Stimulated activated CD4-positive, alpha-beta T cell treated with anti-CD3 and anti-CD28 coated beads, Interleukin-4, amount 100 ng/mL, for 24 hours (primary cell): ENCODE results near the gene COPZ1.
"Not testable (repeated sequence)": the region's sequence is repeated elsewhere in the genome, so short reads cannot be mapped to it uniquely, and the experiment has no call there.

Source experiments
- DNase-seq: peaks from one replicate; pipeline ENCODE4 v3.0.0-alpha.2; 2020

COPZ1 gene, protein sequence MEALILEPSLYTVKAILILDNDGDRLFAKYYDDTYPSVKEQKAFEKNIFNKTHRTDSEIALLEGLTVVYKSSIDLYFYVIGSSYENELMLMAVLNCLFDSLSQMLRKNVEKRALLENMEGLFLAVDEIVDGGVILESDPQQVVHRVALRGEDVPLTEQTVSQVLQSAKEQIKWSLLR

DNA sequence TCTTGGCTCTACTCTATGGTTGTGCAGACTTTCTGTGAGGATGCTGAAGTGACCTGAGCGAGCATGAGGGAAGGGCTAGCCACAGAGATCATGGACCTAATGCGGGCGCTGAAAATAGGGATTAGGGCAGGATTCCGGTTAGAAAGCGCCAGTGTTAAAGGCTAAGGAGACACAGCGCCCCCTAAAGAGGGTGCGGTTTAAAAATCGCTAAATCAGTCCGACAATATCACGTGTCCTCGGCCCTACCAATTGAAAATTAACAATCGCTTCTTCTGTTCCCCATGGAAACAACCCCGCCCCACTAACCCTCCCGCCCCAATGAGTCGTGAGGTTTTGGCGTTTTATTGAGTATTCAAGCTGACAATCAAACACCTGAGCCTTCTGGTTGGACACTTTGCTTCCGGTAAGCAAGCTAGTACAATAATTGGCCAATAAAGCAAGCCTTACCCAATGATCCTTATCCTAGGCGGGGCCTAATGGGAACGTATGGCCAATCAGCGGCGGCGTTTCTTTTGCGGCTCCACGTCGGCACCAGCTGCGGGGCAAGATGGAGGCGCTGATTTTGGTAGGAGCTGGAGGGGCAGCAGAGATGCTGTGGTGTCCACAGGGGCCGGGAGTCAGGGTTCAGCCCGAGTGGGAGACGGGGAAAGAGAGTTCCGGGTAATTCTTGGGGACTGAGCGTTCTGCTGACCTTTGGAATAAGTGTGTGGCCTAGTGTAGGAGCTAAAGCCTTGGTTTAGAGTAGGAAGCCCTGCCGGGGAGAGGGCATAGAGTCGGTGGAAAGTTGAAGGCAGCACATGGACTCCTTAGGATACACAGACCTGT is at the start of gene COPZ1:
COPZ1 (plus strand) TSS at position 515 of the 825 bp plus-strand sequence; CDS start at position 548, 33 bp downstream.
- peak; percentile 94 for DNase-seq

DNA sequence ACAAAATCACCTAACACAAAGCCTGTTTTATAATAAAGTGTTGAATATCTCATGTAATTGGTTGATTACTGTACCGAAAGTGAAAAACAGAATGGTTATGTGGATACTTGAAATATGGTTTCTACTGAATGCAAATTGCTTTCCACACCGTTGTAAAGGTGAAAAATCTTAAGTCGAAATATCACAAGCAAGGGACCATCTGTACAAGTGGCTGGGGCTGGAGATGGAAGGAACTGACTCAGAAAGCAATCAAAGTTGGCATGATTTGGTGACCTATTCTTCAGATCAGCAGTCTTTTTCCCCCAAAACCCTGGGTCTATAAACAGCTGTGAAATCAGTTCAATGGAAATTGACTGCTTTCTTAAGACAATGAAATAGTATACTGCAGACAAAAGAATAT is 48.6 kb upstream of the COPZ1 start:
- no peak for DNase-seq

DNA sequence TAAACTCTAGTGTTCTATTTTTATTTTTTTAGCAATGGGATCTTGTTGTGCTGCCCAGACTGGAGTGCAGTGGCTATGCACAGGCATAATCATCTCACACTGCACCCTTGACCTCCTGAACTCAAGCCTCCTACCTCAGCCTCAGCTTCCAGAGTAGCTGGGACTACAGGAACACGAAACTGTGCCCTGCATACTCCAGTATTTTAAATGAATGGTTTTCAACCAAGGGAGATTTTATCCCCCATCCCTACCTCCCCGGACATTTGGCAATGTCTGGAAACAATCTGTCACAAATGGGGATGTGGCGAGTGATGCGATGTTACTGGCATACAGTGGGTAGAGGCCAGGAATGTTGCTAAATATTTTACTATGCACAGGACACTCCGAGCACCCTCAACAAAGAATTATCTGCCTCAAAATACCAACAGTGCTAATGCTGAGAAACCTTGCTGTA is 47.1 kb upstream of the COPZ1 start:
- no peak for DNase-seq

DNA sequence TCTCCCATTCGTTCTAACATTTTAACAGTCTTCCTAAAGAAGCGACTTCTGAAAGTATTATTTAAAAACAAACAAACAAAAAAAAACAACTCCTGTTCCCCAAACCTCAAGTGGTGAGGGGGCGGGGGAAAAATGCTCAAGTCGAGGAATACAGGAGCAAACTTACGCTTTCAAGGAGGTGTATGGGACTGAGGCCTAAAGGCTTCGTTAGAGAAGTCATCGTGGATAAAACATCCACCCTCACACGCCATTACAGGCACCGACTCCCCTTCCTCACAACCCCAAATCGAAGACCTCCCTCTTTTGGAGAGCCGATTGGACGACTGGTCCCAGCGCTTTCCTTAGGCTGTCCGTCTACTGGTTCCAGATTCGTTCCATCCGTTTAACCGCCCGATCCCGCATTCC is 45.7 kb upstream of the COPZ1 start:
- DNase-seq = no peak

DNA sequence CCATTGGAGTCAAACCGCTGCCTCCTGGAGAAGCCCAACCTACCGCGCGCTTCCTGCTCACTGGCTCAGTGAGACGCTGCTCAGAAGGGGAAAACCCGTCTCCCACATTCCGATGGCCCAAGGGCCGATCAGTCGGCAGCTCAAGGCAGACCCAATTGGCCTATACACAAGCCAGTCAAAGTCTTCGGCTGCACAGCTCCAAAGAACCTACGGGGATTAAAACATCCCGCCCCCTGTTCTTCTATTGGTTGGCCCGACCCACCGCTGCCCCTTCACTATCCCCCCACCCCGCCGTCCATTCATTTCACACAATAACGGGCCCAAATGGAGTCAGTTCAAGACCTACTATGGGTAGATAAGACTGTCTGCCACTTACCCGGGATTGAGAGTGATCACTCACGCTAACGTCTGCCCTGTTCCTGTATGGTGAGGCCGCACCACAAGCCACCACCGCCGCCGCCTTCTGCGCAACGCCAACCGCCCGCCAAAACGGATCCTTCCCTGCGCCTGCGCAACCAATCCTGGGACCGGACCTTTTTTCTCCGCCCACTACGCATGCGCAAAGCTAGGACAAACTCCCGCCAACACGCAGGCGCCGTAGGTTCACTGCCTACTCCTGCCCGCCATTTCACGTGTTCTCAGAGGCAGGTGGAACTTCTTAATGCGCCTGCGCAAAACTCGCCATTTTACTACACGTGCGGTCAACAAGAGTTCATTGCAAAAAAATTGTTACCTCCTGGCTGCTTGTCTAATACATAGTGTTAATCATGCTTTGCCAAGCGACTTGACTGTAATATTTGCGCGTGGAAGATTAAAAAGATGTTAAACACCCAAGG is 45.1 kb upstream of the COPZ1 start, which contains the start of gene CBX5:
CBX5 (minus strand) TSS at position 491 of the 836 bp plus-strand sequence. CDS start 22,472 bp downstream, outside the sequence.
- DNase-seq = peak; percentile 100

DNA sequence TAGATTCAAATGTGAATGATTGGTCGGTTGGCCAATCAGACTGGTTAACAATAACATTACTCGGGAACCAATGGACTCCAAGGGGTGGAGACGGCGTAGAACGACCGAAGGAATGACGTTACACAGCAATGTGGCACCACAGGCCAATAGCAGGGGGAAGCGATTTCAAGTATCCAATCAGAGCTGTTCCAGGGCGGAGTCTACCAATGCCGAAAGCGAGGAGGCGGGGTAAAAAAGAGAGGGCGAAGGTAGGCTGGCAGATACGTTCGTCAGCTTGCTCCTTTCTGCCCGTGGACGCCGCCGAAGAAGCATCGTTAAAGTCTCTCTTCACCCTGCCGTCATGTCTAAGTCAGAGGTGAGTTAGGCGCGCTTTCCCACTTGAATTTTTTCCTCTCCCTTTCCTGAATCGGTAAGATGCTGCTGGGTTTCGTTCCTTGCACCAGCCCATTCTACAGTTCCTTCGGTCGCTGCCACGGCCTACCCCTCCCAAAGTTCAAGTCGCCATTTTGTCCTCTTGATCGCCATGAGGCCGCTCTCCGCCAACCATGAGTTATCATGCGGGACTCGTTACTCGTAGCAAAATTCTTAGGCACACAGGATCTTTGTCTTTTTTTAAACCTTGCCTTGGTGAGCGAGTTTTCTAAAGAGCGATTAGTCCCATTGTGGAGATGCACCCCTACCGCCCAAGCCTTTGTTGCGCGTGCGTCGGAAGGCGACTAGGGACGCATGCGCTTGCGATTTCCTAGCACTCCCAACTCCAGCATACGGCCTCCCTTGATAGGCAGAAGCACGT is 44.3 kb upstream of the COPZ1 start, which contains the start of gene HNRNPA1:
HNRNPA1 (plus strand) TSS at position 259 of the 793 bp plus-strand sequence; CDS start at position 341, 82 bp downstream.
- DNase-seq = peak; percentile 97

DNA sequence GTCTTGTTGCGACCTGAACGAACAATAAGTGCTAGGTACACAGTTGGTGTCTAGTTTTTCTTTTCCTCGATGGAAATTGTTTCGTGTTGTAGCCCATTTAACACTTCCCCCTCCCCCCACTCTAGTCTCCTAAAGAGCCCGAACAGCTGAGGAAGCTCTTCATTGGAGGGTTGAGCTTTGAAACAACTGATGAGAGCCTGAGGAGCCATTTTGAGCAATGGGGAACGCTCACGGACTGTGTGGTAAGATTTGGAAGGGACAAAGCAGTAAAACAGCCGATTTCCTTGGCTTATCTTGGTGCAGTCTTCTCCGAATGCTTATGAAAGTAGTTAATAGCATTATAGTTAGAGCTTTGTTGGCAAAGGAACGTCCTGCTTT is 43.7 kb upstream of the COPZ1 start:
- DNase-seq = not testable (repeated sequence)

DNA sequence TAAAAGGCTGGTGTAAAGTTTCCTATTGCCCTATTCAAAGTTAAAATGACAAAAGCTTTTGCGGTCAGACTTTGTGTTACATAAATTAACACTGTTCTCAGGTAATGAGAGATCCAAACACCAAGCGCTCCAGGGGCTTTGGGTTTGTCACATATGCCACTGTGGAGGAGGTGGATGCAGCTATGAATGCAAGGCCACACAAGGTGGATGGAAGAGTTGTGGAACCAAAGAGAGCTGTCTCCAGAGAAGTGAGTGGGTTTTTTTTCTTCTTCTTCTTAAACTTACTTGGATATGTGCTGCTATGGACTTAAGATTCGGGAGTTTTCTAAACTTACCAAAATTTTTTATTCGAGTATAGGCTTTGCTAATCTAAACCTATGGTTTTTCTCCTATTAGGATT is 43.2 kb upstream of the COPZ1 start:
- not testable (repeated sequence) for DNase-seq

DNA sequence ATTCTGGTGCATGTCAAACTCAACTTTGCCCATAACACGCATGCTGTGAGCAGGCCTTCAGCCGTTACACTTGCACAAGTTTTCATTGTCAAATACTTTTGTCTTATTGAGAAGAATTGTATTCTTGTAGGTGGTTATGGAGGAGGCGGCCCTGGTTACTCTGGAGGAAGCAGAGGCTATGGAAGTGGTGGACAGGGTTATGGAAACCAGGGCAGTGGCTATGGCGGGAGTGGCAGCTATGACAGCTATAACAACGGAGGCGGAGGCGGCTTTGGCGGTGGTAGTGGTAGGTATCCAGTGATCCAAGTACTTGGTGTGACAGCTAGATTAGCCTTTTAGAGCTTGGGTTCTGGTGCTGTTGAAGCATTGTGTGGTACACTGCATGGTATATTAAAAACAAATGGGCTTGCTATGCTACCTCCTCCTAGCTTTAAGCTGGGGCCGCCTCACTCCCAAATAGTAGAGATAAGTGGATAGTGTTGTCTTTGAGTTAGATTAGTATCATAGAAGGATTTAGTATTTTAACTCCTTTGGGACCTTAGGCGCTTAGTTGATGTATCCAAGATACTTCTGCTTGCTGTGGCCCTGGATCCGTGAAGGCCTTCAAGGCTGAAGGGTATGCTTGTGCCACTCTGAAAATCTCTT is 41.9 kb upstream of the COPZ1 start:
- peak; percentile 52 for DNase-seq

DNA sequence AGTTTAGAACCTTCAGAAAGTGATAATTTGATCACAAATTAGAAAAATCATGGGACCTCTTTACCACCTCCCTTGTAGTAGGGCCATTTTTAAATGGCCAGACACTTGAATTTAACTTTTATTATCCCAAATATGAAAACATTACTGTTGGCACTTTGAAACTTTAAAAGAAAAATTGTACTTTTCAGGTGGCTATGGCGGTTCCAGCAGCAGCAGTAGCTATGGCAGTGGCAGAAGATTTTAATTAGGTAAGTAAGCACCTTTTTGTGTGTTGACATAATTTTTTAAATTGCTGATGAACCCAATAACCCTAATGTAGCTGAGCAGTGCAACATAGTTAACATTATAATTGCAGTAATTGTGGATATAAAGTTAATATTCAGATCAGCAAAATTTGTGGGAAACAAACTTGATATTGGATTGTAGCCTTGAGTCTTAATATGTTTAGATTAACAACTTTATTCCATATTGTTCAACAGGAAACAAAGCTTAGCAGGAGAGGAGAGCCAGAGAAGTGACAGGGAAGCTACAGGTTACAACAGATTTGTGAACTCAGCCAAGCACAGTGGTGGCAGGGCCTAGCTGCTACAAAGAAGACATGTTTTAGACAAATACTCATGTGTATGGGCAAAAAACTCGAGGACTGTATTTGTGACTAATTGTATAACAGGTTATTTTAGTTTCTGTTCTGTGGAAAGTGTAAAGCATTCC is 40.7 kb upstream of the COPZ1 start:
- not testable (repeated sequence) for DNase-seq

DNA sequence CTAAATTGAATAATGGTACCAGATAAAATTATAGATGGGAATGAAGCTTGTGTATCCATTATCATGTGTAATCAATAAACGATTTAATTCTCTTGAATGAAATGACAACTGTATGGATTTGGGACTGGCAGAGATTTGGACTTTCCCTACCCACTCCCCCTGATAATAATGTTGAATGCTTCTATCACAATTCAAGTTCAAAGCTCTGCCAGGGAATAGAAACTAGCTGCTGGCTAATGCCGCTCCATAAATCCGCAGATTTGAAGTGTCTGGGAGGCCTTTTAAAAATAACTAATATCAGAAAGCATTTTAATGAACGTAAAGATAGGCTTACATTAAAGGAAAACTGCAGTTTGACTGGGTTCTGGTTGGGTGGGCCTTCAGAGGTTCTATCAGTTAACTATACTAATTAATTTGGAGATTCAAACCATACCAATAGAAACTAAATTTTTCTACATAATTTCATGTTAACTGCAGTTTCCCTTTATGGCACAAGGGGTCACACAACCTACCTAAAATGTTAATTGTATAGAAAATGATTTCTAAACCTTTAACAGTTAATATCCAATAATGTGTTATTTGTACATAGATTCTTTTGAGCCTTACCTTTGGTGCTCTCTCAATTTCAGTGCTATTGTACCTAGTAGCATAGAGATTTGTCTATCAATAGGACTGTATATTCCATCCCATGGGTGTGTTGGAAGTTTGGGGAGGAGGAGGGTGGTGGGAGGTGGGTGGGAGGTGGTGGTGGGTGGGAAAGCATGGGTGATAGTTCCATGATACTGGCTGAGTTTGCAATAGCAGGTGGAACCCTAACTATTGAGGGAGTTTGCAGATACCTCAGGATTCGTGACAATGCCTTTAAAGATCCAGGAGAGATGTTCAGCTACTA is 39.5 kb upstream of the COPZ1 start:
- DNase-seq = no peak

DNA sequence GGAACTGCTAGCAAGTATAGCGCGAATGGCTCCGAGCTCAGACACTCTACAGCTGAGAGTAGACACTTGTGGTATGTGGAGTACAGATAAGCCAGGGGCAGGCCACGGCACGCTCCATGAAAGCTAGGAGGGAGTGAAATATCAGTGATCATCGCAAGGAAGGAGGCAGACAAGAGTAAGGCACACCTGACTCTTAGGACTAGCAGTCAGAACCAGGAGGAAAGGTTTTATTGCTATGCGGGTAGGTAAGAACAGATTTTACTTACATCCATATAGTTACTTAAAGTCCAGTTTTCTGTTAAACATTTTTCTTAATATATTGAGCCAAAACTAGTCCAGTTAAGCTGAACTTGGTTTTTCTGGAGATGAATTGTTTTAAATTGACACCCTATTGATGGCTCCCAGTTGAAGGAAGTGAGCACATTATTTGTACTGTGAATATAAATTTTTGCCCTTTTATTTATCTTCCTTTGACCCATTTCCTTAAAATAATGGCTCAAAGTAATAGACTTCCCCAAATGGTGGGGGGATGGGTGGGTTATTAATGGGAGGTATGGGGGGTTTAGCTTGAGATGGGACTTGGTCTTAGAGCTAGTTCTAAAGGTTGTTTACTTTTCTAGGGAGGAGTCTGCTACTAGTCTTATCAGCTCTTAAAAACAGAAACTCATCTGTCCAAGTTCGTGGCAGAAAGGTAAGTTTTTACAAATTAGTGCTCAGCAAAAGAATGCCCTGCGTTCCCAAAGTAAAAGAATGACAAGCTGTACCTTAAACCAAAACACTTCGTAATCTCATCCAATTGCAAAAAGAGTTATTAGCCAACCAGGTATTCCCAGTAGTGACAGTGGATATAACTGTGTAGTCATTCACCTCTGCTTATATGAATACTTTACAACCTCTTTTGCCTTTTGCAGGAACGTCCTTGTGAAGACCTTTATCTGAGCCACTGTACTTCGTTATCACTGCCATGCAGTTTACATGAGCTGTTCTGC is 38.6 kb upstream of the COPZ1 start:
- no peak for DNase-seq

DNA sequence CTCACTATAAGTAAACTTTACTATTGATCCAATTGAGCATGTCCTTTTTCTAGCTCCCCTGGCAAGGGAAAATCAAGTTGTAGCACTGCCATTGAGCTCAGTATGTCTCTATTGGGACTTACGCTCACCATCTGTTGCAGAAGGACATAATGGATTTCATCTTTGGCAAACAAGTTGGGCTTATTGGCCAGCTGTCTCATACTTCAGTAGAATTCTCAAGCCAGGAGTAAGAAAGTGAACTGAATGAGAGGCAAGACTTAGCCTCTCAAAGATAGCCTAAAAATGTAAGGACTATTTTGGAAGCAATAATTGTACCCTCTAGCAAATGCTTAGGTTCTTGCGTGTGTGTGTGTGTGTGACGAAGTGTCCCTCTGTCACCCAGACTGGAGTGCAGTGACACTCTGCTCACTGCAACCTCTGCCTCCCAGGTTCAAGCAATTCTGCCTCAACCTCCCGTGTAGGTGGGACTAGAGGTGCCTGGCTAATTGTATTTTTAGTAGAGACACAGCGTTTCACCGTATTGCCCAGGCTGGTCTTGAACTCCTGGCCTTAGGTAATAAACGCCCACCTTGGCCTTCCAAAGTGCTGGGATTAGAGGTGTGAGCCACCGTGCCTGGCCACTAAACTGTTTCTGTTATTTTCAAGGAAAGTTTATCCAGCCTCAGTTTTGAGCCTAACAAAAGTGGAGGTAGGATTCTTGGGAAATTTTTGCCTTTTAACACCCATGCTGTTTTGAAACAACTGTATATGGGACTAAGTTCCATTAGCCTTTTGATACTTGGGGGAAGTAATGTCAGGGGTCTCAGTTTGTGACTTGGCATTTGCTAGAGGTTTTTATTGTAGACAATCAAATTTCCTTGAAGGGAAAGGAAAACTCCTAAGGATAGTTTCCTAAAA is 37.4 kb upstream of the COPZ1 start:
- DNase-seq = peak; percentile 21

DNA sequence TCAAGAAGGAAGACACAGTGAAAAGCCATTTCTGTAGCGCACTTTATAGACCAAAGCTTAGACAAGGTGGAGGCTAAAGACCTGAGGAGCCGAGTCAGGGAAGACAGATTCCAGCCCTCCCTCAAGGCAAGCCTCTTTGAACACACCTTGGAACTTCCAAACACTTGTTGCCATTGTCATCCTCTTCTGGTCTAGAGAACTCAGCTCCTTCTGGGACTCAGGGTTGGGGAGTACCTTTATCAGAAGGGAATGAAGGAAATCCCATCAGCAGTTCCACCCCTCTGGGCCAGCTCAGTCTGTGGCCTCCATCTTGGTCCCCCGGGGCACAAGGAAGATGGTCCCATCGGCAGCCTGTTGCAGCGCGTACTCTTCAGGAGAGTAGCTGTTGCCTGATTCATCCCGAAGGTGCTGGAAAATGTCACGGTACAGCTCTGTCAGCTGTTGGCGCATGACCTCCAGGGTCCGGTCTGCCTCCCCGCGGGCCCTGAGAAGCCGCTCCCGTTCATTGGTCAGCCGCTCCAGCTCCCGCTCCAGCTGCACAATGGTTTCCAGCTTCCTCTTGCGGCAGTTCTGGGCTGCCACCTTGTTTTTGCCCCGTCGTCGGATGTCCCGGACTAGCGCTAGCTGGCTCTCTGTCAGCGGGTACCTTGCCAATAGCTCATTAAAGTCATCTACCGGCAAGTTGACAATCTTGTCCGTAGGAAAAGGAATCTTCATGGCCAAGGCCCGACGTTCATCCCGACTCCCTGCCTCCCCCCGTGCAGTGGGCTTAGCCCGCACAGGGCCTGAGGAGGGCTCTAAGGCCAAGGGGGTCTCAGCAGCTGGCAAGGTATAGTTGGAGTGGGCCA is 32.6 kb upstream of the COPZ1 start:
- no peak for DNase-seq

DNA sequence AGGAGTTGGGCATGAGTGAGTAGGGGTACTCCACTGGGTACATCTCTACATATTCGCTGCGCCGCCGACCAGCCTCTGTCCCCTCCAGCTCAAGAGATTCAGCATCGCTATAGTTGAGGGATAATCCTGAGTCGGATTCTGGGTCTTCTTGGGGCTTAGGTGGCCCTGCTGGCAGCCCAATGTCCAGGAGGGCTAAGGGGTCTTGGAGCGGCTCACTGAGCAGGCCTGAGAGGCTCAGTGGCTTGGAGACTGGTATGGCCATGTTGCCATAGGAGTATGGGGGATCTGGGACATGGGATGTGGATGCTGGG is 32.0 kb upstream of the COPZ1 start:
- no peak for DNase-seq

DNA sequence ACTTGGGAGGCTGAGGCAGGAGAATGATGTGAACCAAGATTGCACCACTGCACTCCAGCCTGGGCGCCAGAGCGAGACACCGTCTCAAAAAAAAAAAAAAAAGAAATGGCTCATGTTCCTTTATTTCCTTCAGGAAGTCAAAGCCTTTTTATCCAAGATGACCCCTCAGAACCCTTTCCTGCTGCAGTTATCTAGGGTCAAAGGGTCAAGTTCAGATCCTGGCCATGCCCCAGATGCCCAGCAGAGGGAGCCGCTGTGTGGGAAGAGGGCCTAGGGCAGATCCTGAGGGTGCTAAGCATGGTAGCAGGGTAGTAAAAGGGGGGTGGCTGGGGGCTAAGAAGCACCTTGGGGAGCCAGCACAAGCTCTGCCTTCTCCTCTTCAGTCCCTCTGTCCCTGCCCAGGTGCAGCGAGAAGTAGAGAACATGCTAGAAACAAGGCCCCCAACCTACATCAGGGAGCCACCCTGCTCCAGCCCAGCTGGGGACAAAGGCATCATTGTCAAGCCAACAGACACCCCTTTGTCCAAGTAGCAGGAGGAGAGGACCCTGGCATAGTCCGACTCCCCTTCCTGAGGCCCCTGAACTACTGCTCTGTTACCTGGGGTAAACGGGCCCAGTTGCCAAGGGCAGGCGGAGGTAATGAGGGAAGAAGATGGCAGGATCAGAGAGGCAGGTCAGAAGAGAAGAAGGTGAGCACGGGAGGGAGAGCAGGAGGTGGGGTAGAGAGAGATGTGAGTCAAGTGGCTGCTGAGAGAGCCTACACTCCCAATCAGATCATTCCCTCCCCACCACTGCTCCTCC is 30.6 kb upstream of the COPZ1 start:
- peak; percentile 64 for DNase-seq
